SIG-M5 (cell line): ENCODE measurements around the gene VPS52.
"Not testable (repeated sequence)": the region's sequence is repeated elsewhere in the genome, so short reads cannot be mapped to it uniquely, and the experiment has no call there.

Experiments used
- DNase-seq: peaks from one replicate; lab custom pipeline; 2025; lab: John Stamatoyannopoulos, UW

Gene VPS52

DNA sequence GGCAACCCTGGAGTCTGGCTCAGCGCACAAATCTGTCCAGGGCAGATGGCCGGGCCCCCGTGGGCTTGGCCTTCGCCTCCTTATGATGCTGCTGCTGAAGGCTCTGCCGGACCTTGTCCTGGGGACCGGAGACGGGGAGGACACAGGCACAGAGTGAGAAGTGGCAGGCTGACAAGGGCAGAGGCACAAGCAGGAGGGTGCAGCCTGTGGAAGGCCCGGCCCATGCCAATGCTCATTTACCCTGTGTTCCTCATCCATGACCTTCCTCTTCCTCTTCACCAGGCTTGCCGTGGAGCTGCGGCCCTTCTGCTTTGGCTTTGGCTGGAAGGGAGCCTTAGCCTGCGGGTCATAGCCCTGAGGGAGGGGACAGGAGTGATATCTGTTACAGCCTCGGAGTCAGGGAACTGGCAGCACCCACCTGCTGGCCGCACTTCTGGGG, 7.6 kb upstream of the VPS52 start:
- DNase-seq = no peak

DNA sequence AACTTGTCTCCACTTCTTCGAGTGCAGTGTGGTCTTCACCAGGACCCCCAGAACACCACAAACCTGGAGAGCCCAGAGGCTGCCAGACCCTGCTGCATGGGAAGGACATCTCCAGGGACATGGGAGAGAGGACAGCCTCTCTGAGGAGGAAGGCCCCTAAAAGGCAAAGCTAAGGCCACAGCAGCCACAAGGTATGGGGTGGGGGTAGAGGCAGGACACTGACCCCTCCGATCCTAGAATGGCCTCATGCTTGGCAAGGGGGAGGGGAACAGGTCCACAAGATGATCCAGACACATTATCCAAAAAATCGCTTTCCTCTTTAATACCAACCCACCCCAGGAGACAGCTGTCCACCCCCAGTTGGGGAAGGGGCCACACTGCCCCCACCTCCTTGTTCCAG, 7.1 kb upstream of the VPS52 start:
- DNase-seq = no peak

DNA sequence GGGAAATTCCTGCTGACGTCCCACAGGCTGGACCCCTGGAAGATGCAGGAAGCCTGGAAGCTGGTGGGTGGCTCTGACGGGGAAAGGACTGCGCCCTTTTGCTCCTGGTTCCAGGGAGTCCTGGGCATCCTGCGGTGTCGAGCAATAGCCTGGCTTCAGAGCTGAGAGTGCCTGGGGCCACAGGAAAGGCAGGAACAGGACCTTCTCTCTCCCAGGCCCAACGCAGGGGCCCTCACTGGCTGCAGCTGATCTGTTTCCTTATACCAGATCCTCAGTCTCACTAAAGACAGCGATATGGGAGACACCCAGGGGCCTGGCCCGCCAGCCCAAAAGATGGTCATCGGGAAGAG, 6.7 kb upstream of the VPS52 start:
- no peak for DNase-seq

DNA sequence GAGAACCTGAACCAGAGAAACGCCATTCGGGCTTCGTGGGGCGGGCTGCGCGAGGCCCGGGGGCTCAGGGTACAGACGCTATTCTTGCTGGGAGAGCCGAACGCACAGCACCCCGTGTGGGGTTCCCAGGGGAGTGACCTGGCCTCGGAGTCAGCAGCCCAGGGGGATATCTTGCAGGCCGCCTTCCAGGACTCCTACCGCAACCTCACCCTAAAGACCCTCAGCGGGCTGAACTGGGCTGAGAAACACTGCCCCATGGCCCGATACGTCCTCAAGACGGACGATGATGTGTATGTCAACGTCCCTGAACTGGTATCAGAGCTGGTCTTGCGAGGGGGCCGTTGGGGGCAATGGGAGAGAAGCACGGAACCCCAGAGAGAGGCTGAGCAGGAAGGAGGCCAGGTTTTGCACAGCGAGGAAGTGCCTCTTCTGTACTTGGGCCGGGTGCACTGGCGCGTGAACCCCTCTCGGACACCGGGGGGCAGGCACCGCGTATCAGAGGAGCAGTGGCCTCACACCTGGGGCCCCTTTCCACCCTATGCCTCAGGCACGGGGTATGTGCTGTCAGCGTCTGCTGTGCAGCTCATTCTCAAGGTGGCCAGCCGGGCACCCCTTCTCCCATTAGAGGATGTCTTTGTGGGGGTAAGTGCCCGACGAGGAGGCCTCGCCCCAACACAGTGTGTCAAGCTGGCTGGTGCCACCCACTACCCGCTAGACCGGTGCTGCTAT, 6.2 kb upstream of the VPS52 start:
- DNase-seq = no peak

DNA sequence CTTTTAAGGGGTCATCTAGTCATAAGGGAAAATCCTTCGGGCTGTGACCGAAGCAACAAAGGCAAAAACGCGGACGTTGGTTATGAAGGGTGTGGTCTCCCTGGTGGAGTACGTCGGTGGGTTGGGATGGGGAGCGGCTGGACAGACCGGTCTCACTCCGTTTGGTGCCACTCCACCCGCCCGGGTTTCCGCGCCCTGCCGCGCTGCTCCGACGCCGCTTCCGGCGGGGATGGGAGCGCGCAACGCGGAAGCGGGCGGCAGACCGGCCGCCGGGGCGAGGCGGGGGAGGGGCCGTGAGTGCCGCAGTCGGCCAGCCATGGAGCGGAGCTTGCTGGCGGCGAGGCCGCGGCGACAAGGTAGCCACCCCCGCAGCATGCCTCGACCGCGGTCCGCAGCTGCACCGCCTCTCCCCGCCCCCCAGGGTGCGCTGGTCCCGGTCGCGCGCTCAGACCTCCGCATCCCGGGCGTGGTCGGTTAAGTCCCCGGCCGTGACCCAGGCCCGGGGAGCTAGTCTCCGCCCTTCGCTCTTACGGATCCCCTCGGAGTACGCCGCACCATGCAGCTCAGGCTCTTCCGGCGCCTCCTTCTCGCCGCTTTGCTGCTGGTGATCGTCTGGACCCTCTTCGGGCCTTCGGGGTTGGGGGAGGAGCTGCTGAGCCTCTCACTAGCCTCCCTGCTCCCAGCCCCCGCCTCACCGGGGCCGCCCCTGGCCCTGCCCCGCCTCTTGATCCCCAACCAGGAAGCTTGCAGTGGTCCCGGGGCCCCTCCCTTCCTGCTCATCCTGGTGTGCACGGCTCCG, 5.4 kb upstream of the VPS52 start, which contains the start of gene B3GALT4:
B3GALT4 (plus strand) TSS at position 260 of the 799 bp plus-strand sequence; CDS start at position 557, 297 bp downstream.
- DNase-seq = peak; percentile 9

DNA sequence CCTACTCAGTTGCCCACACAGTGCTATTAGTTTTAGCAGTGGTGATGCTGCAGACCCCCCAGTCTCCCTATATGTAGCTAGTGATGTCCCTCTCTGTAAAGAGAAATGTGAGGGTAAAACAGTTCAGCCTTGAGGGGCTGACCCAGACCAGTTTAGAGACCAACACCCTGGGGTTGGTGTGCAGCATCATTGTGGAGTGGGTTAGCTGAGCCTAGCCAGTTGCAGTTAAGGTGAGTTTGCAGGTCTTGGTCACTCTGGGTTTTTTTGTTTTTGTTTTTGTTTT, 4.8 kb upstream of the VPS52 start:
- no peak for DNase-seq

DNA sequence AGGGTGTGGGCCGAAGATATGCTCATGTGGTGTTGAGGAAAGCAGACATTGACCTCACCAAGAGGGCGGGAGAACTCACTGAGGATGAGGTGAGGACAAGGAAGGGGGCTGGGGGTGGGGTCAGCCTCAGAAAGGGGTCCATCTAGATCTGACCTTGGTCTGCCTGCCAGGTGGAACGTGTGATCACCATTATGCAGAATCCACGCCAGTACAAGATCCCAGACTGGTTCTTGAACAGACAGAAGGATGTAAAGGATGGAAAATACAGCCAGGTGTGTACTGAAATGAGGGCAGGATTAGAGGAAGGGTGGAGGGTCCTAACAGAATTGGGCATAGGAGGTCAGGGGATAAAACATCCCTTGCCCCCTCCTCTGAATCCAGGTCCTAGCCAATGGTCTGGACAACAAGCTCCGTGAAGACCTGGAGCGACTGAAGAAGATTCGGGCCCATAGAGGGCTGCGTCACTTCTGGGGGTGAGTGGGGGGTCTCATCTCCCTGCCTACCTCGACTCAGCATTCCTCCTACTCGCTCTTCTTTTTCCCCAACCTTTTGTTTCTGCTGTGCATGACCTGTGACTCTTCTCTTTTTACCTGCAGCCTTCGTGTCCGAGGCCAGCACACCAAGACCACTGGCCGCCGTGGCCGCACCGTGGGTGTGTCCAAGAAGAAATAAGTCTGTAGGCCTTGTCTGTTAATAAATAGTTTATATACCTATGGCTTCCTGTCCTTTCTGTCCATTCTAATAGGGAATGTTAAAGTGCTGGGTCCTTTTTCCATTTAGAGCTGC, 4.3 kb upstream of the VPS52 start:
- DNase-seq = not testable (repeated sequence)

DNA sequence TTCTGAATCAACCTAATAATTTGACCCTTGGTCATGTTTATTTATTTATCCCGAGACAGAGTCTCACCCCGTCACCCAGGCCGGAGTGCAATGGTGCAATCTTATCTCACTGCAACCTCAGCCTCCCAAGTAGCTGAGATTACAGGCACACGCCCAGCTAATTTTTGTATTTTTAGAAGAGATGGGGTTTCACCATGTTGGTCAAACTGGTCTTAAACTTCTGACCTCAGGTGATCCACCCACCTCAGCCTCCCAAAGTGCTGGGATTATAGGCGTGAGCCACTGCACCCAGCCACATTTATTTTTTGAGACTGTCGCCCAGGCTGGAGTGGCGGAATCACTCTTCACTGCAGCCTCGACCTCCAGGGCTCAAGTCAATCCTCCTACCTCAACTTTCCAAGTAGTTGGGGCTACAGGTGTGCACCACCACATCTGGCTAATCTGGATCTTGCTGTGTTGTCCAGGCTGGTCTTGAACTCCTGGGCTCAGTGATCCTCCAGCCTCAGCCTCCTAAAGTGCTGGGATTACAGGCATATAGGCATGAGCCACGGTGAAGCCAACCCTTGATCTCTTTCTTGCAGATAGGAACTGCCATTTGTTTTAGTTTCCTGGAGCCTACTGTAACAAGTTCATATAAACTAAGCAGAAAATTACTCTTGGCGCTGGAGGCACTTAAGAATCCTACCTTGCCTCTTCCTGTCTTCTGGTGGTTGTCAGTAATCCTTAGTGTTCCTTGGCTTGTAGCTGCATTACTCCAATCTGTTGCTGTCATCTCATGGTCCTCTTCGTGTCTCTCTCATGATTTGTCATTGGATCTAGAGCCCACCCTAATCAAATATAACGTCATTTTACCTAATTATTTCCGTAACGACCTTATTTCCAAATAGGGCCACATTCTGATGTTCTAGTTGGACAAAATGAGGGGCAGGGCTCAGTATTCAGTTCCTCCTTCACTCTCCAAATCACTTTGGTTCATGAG, 2.5 kb upstream of the VPS52 start:
- DNase-seq = no peak

DNA sequence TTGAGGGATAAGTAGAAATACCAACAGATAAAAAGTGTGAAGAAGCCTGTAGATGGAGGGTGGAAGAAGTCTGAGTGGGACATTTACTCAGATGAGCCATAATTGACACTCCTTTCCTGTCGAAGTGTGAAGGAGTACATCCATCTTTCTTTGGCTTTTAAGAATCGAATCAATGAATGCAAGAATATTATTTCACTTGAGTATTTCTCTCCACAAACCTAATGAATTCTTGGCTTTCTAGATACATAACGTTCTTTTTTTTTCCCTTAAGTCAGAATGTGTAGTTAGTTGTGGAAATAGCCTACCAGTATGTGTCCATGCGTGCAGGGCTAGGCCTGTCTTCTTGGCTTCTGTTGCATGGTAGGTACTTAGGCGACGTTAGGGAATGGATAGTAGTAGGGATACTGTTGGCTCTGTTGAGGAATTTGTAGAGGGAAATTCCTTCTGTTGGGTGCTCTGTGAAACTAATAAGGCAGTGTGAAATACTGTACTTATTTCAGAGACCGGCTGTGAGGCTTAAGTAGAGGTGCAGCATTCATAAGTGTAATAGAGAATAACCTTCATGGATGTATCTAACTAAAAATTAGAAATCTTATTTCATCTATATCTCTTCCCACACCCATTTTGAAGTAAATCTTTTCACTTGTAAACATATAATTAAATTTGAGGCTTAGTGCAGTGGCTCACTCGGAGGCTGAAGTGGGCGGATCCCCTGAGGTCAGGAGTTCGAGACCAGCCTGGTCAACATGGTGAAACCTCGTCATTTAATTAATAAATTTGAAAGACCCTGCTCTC, 1.6 kb upstream of the VPS52 start:
- no peak for DNase-seq

DNA sequence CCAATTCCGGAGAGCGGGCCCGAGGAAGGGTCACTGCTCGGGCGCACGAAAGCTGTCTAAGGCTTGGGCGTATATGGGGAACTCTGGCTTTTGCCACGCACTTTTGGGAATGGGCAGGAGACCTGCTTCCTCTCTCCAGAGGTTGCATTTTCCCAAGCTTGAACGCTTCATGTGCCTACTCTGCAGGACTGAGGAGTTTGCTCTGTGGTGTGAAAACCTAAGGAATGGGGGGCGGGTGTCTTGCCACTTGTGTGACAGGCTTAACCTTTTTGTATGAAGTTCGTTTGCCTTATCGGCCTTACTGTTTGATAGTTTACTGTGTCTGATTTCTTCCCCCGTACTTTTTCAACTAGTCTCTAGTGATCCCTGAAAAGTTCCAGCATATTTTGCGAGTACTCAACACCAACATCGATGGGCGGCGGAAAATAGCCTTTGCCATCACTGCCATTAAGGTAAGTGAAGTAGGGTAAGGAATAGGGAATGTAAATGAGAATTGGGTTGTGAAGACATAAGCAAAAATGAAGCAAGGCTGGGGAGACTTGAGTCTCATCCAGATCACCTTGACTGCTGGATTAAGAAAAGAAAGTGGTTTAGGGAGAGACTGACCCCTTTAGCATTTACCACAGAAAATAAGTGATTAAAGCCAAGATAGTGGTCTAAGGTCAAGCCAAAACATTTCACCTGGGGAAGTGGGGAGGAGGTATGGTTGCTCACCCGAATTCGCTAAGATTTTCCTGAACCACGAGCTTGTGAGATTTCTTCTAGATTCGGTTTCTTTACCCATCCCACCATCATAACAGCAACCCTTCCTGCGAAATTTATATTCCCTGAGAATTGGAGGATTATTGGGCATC, 826 bp upstream of the VPS52 start:
- DNase-seq = no peak

DNA sequence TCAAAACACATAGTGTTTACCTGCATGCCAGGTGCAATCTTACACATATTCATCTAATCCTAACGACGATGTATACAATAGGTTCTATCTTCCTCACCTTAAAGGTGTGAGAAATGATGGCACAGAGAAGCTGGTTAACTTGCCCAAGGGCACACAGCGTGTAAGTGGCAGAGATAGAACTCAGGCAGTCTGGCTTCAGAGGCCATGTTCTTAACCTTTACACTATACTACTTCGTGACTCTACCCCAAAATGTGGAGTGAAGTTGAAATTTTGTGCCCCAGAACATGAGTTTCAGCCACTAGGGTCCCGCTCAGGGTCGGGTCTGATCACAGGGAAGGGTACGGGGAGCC, 584 bp downstream of the VPS52 start:
- no peak for DNase-seq

DNA sequence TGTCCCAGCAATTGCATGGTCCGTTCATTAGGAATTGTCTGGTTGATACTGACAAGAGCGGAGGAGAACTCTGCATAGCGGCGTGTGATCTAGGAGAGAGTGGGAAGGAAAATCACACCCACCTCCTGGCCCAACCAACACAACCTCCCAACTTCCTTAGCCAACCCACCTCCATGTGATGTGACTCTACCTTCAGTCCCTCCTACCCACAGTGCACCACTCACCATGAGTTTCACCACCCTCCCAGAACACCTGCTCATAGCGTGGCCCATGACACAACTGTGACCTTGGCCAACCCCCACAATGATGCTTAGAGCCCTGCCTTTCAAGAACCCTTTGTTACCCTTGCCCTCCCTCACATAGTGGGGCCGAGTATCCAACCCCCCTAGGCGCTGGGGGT, 7.7 kb downstream of the VPS52 start:
- no peak for DNase-seq

DNA sequence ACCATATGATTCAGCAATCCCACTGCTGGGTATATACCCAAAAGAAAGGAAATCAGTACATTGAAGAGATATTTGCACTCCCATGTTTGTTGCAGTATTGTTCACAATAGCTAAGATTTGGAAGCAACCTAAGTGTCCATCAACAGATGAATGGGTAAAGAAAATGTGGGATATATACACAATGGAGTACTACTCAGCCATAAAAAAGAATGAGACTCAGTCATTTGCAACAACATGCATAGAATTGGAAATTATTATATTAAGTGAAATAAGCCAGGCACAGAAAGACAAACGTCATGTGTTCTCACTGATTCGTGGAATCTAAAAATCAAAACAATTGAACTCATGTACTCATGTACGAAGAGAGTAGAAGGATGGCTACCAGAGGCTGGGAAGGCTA, 9.2 kb downstream of the VPS52 start:
- DNase-seq = not testable (repeated sequence)

DNA sequence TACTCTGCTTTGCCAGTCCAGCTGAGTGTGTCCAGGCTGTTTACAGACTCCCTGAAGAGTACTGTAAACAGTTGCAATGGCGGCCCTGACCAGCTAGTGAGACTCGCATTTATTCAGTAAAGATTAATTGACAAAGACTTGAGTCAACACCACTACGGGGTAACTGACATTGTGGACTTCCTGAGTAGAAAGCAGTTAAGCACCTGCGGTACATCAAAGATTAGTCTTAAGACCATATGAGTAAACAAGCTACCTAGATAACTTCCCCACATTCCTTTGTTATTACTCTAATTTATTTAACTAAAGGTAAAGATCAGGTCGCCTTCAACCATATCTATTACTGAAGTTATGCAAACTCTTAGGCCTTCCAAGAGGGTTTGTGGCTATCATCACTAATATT, 12.6 kb downstream of the VPS52 start:
- DNase-seq = no peak

DNA sequence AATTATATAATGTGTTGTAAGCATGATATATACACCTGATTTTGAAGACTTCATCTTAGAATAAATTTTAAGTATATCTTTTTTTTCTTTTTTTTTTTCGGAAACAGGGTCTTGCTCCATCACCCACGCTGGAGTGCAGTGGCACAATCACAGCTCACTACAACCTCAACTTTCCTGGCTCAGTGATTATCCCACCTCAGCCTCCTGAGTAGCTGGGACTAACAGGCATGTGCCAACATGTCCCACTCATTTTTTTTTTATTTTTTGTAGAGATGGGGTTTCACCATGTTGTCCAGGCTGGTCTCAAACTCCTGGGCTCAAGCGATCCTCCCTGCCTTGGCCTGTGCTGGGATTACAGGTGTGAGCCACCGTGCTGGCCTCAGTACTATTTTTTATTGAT, 17.1 kb downstream of the VPS52 start:
- no peak for DNase-seq

DNA sequence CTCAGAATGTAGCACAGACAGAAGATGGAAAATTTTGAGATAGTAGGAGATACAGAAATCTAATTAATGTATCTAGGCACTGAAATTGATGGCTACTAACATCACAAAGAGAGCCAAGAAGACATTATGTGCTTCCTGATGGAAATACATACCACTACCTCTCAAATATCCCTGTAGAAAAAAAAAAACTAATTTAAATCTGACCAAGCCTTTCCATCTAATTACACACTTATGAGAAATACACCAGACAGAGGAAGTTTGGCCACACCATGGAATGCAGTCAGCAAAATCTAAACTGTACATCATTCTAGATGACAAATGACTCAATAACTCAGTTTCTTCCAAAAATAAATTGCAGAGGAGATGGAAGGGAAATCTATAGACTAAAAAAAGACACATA, 18.9 kb downstream of the VPS52 start:
- no peak for DNase-seq

DNA sequence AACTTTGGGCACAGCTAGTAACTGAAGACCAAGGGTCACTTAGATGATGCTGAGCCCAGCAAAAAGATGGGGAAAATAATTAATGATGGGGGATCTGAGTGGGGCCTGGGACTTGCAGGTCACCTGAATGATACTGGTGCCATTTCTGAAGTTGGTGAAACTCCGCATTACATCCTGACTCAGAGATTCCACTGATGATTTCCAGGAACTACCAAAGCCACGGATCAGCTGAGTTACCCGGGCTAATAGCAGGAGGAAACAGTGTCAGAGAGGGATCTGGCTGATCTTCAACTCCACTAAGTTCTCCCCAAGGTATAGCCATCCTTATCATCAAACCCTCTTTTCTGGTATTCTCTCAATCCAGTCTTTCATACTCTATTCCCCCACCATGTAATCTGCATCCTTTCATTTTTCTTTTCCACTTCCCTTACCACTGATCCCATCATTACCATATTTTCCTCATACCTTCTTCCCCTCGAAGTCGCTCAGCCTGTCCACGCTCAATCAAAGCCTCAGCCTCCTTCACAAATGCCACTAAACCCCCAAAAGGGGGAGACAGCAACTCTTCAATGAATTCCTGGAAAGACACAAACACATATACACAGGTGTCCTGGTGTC, 20.2 kb downstream of the VPS52 start:
- DNase-seq = no peak

DNA sequence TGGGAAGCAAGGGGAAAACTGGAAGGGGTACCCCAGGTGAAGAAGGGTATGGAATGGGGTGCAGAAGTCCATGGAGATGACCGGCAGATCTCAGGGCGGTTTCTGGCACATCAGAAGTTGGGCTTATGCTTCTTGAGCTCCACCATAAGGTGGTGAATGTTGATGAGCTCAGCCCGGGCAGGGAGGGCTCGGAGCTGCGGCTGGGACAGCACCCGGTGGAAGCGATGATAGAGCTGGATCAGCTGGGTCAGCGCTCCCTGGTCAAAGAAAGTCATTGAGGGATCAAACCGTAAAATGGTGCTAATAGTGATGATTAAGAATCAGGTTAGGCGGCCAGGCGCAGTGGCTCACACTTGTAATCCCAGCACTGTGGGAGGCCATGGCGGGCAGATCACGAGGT, 20.9 kb downstream of the VPS52 start:
- DNase-seq = no peak

DNA sequence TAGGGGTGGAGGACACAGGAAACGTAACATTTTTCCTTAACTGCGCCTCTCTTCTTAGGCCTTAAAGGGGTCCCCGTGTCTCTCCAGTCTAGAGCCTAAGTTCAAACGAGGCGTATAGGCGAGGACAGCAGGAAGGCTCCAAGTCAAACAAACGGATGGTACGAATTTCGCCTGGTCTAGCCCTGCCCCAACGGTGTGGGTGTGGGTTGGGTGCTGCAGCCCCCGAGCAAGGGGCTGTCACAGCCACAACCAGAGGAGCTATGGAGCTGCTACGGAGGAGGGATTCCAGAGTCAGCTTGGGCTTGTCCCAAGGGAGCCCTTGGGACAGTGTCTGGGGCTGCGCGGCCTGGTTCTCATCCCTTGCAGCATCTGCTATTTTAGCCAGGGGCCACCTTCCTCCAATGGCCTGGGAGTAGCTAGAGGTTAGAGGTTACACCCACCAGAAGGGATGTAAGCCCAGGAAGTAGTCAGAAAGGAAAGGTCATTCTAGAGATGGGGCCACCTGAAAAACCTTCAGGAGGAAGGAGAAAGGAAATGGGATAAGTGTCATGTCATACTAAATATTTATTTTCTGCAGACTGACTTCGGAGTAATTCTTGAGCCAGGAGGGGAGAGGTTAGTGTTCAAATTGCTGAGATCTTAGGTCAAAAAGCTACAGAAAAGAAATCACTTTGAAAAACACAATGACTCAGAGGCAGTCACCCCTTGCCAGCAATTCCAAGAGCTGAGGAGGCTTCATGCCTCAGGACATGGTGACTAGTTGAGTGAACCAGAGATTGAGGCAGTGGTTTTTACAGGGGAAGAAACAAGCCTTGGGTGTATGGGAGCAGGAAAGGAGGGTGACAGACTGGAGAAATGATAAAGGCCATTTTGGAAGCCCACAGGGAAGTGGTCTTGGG, 21.7 kb downstream of the VPS52 start:
- no peak for DNase-seq
